SK-N-MC (cell line): ENCODE data around the gene UNC13B.

Experiments used
- DNase-seq: peaks from one replicate; pipeline ENCODE4 v3.0.0-alpha.2; 2011; ENCODE audit warnings: low read depth, low spot score
- H3K27ac ChIP-seq: fragments of 200-600 bp; sonication (generic); 2 replicates; pipeline ENCODE4 v1.5.1; 2016; ENCODE audit warnings: mixed run types
- H3K36me3 ChIP-seq: fragments of 200-600 bp; sonication (generic); 2 replicates; pipeline ENCODE4 v1.6.1; 2017; ENCODE audit warnings: antibody characterized with exemption, low read length, mixed read lengths; ENCODE audit not compliant: insufficient read depth
- H3K4me3 ChIP-seq: fragments of 200-600 bp; sonication (generic); 2 replicates; pipeline ENCODE4 v1.5.1; 2016
- H3K9ac ChIP-seq: fragments of 200-600 bp; sonication (generic); 2 replicates; pipeline ENCODE4 v1.8.0; 2017; ENCODE audit warnings: mixed run types, mixed read lengths; ENCODE audit not compliant: insufficient read length
- H3K9me3 ChIP-seq: fragments of 200-600 bp; sonication (generic); 2 replicates; pipeline ENCODE4 v1.6.1; 2017; ENCODE audit warnings: low read depth, mild to moderate bottlenecking, antibody characterized with exemption, low read length, moderate library complexity, mixed read lengths
- EZH2 ChIP-seq: fragments of 200-600 bp; sonication (generic); IDR thresholded peaks from one replicate; pipeline ENCODE4 v1.6.1; 2017; ENCODE audit warnings: antibody characterized with exemption
- FOXP2 ChIP-seq: optimal IDR thresholded peaks from 2 replicates; pipeline ENCODE3; 2011; ENCODE audit warnings: mild to moderate bottlenecking, moderate library complexity; ENCODE audit not compliant: insufficient read depth; ENCODE audit errors: extremely low read length, control extremely low read depth
- POLR2AphosphoS5 ChIP-seq: IDR thresholded peaks from 2 replicates; pipeline ENCODE4 v1.6.1; 2012; ENCODE audit warnings: mild to moderate bottlenecking, low read depth, low read length, borderline replicate concordance

Gene UNC13B

GRCh38 chr9:35198191-35198590, 36.4 kb downstream of the UNC13B start:
- H3K27ac ChIP-seq: no peak overlapping the region
- no peak for DNase-seq
- H3K36me3 ChIP-seq: no peaks in the 10 kb centered on the region
- H3K4me3 ChIP-seq: no peak overlapping the region
- TF ChIP-seq POLR2AphosphoS5: no peak
- TF ChIP-seq FOXP2: no peak
- no peak for TF ChIP-seq EZH2
- no peak overlapping the region for H3K9ac ChIP-seq
- peaks cover under 1% of the 10 kb centered on the region; the same call in 1 of the 2 replicates for H3K9me3 ChIP-seq

- DNase-seq: no peak
- Histone ChIP-seq H3K27ac (no peak overlapping the region), H3K9me3 (no peaks in the 10 kb centered on the region), H3K9ac (no peak overlapping the region), H3K36me3 (no peaks in the 10 kb centered on the region), H3K4me3 (no peak overlapping the region)
- TF ChIP-seq POLR2AphosphoS5 (no peak), FOXP2 (no peak), EZH2 (no peak)
Observed at GRCh38 chr9:35203528-35203927, 41.7 kb downstream of the UNC13B start.

- TF ChIP-seq FOXP2 (no peak), EZH2 (no peak), POLR2AphosphoS5 (no peak)
- DNase-seq: no peak
- no peaks in the 10 kb centered on the region for H3K36me3 ChIP-seq
- H3K27ac ChIP-seq: no peak overlapping the region
- no peak overlapping the region for H3K4me3 ChIP-seq
- H3K9ac ChIP-seq: no peak overlapping the region
- H3K9me3 ChIP-seq: no peaks in the 10 kb centered on the region
Observed at GRCh38 chr9:35205340-35205739, 43.5 kb downstream of the UNC13B start.

- H3K4me3 ChIP-seq: no peak overlapping the region
- no peak for DNase-seq
- no peak overlapping the region for H3K9ac ChIP-seq
- no peaks in the 10 kb centered on the region for H3K36me3 ChIP-seq
- no peak overlapping the region for H3K27ac ChIP-seq
- H3K9me3 ChIP-seq: no peaks in the 10 kb centered on the region
- TF ChIP-seq EZH2 (no peak), FOXP2 (no peak), POLR2AphosphoS5 (no peak)
Observed at GRCh38 chr9:35211854-35212253, 50.0 kb downstream of the UNC13B start.

GRCh38 chr9:35220659-35221338, 59.0 kb downstream of the UNC13B start:
- Histone ChIP-seq H3K4me3 (no peak overlapping the region), H3K36me3 (no peaks in the 10 kb centered on the region), H3K9me3 (peaks cover 5% of the 10 kb centered on the region; the same call in 1 of the 2 replicates), H3K9ac (no peak overlapping the region), H3K27ac (no peak overlapping the region)
- TF ChIP-seq FOXP2 (no peak), EZH2 (no peak), POLR2AphosphoS5 (no peak)
- no peak for DNase-seq

GRCh38 chr9:35225677-35226076, 63.9 kb downstream of the UNC13B start:
- no peaks in the 10 kb centered on the region for H3K36me3 ChIP-seq
- no peak overlapping the region for H3K27ac ChIP-seq
- H3K9ac ChIP-seq: no peak overlapping the region
- DNase-seq: no peak
- TF ChIP-seq EZH2: no peak
- TF ChIP-seq POLR2AphosphoS5: no peak
- TF ChIP-seq FOXP2: no peak
- no peak overlapping the region for H3K4me3 ChIP-seq
- peaks cover 5% of the 10 kb centered on the region; the same call in 1 of the 2 replicates for H3K9me3 ChIP-seq

GRCh38 chr9:35226651-35227050, 64.8 kb downstream of the UNC13B start:
- H3K9me3 ChIP-seq: peaks cover 5% of the 10 kb centered on the region; the same call in 1 of the 2 replicates
- no peak overlapping the region for H3K9ac ChIP-seq
- TF ChIP-seq POLR2AphosphoS5: no peak
- no peak for TF ChIP-seq EZH2
- TF ChIP-seq FOXP2: no peak
- DNase-seq: no peak
- H3K36me3 ChIP-seq: no peaks in the 10 kb centered on the region
- no peak overlapping the region for H3K4me3 ChIP-seq
- H3K27ac ChIP-seq: no peak overlapping the region

GRCh38 chr9:35227284-35227683, 65.5 kb downstream of the UNC13B start:
- TF ChIP-seq POLR2AphosphoS5 (no peak), EZH2 (no peak), FOXP2 (no peak)

More at GRCh38 chr9:35227284-35227683, 65.5 kb downstream of the UNC13B start:
- no peak overlapping the region for H3K27ac ChIP-seq
- no peak overlapping the region for H3K9ac ChIP-seq
- peaks cover 5% of the 10 kb centered on the region; the same call in 1 of the 2 replicates for H3K9me3 ChIP-seq
- no peak for DNase-seq
- no peak overlapping the region for H3K4me3 ChIP-seq
- no peaks in the 10 kb centered on the region for H3K36me3 ChIP-seq
